NCI-H2081 (cell line): ENCODE data around the gene LRRC2.
"Not testable (repeated sequence)": the region's sequence is repeated elsewhere in the genome, so short reads cannot be mapped to it uniquely, and the experiment has no call there.

Experiments
- DNase-seq, 2 experiments: peaks; one replicate each; lab custom pipeline; 2025; lab: John Stamatoyannopoulos, UW

The LRRC2 gene

DNA sequence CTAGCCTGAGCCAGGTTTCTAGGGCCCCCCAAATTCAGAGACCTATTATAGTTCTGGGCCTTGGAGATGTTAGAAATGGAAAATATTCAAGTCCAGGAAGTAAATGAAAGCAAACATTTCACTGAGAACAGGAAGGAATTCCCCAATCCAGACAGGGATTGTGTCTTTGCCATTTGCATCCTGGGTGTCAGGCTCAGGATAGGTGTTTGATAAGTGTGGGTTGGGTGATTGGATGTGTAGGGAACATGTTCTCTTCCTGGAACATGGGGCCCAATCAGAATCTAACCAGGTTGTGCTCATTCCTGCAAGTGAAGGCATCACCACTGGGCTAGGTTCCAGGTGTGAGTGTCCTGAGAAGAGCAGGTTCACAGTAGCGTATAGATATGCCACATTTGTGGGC lies 14.6 kb upstream of the LRRC2 start:
- no peak for DNase-seq

DNA sequence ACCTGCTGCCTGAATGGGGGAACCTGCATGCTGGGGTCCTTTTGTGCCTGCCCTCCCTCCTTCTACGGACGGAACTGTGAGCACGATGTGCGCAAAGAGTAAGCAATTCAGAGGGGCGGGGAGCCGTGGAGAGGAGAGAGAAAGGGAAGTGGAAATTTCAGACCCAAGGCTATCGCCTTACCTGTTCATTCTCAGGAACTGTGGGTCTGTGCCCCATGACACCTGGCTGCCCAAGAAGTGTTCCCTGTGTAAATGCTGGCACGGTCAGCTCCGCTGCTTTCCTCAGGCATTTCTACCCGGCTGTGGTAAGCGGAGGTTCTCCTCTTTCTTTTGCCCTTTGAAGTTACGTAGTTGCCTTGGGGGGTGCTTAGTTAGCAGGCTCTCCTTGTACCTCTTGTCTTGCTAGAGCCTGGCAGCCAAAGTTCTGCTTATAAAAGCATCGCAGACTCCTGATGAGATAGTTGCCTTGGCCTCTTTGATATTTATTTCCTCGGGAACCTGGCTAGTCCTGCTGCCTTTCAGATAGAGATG lies 13.7 kb upstream of the LRRC2 start:
- DNase-seq: no peak

DNA sequence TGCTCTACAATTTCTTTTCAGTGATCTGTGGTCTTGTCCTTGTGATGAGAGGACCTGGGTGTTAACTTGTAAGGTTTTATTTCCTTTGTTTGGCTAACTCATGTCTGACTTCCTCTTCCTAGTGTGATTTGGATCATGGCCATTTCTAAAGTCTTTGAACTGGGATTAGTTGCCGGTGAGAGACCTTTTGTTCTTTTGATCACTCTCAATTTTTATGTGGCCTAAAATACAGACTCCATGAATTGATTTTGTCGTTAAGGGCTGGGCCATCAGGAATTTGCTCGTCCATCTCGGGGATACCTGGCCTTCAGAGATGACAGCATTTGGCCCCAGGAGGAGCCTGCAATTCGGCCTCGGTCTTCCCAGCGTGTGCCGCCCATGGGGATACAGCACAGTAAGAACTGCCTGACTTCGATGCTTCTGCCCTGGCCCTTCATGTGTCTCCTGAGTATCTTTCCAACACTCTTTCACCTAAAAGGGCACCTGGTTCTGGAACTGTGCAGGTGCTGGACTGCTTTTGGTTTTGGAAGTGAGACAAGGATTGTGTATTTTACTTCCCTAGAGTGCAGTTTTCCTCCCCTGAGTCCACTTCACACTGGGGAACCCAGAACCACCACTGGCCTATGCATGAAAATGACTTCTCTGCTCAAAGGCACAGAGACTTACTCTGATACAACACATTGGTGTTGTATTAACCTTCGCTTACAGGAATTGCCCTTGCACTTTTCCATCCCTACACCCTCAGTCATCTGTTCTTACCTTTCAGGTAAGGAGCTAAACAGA lies 13.1 kb upstream of the LRRC2 start:
- peak in 1 of 2 experiments; percentile 61 for DNase-seq

DNA sequence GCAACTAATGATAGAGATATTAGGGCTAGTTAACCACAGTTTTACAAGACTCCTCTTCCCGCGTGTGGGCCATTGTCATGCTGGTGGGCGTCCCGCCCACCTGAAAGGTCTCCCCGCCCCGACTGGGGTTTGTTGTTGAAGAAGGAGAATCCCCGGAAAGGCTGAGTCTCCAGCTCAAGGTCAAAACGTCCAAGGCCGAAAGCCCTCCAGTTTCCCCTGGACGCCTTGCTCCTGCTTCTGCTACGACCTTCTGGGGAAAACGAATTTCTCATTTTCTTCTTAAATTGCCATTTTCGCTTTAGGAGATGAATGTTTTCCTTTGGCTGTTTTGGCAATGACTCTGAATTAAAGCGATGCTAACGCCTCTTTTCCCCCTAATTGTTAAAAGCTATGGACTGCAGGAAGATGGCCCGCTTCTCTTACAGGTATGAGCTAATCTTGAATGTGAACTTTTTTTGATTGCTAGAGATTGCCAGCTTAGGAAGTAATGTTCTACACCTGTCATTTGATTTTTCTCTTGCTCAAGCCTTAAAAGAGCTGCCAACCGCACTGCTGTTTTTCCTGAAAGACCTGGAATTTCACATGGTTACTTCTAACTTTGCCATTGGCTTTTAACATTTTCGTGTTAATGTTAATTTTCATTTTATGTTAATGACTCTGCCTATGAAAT lies 11.6 kb upstream of the LRRC2 start:
- not testable (repeated sequence) for DNase-seq

GRCh38 chr3:46576879-46577278 lies 10.8 kb upstream of the LRRC2 start:
- no peak for DNase-seq

DNA sequence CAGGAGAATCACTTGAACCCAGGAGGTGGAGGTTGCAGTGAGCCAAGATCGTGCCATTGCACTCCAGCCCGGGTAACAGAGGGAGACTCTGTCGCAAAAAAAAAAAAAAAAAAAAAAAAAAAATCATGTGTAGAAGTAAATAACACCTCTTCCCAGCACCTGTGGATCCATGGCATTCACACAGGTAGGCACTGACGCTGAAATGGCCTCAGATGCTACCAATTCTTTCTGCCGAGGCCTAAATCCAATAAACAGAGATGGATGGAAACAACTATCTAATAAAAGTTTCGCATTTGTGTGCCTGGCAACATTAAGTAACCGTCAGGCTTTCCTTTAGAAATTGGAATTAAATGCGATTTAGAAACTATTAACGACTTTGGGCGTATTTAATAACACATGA lies 10.3 kb upstream of the LRRC2 start:
- no peak for DNase-seq

- DNase-seq: no peak
These were observed 9.6 kb upstream of the LRRC2 start for GRCh38 chr3:46575577-46576222.

- DNase-seq: no peak
These were observed 8.9 kb upstream of the LRRC2 start for GRCh38 chr3:46574881-46575576.

GRCh38 chr3:46574243-46574646 lies 8.1 kb upstream of the LRRC2 start:
- no peak for DNase-seq

GRCh38 chr3:46573701-46574100 lies 7.6 kb upstream of the LRRC2 start:
- no peak for DNase-seq

GRCh38 chr3:46571684-46572083 lies 5.6 kb upstream of the LRRC2 start:
- no peak for DNase-seq

- no peak for DNase-seq
These were observed 479 bp downstream of the LRRC2 start for GRCh38 chr3:46565607-46566039.

DNA sequence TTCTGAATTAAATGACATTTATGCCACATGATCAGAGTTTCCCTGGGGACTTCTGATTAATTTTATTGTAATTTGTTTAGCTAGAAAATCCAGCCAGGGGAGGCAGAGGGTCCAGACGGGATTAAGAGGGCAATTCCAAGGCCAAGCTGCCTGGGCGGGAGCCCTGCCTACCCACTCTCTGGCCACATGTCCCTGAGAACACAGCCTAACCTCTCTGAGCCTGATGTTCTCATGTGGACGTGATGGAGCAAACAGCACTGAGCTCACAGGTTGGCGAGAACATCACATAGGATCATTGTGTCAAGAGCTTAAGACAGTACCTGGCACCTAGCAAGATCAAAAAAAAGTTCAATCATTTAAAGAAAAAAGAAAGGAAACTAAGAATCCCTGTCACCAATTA lies 1.0 kb downstream of the LRRC2 start:
- no peak for DNase-seq

DNA sequence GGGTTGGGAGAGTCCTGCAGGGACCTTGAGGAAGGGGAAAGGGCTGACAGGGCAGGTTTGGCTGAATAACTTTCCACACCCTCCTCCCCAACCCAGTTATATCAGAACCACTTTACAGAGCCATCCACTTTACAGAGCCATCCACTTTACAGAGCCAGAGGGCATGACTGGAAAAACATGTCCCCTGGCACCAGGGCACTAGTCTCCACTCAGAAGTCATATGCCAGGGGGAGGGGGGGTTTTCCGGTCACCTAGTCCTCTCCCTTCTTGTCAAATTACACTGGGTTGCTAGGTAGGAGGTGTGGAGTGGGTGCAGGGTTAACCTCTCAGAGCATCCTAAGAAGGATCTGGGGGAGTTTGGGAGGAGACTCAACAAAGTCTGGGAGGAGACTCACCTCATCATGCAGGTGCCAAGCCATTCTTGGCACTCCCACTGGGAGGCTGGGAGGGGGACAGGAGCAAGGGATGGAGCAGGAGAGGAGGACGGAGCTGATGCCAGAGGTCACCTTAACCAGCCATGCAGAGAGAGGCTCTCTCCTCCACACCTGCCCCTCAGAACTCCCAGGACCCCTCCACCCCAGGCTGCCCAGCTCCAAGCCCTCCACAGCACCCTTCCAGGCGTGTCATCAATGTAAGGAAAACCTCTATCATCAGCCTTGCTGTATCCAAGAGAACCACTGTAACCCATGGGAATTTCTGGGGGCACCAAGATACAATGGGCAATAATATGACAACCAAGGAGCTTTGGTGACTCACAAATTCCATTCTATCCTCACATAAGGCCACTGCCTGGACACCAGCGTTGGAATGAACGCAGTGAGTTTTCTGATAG lies 1.7 kb downstream of the LRRC2 start:
- DNase-seq: no peak

DNA sequence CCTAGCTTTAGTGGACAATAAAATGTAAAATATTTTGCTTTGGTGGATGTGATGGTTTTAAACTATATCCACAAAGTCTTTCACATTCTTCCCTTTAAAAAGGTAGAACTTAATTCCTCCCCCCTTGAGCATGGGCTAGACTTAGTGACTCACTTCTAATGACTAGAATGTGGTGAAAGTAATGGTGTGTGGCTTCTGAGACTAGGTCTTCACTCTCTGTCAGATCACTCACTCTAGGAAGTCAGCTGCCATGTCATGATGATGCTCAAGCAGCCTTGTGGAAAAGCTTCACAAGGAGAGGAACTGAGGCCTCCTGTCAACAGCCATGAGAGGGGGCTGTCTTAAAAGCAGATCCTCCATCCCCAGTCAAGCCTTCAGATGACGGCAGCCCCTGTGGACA lies 4.2 kb downstream of the LRRC2 start:
- no peak for DNase-seq

DNA sequence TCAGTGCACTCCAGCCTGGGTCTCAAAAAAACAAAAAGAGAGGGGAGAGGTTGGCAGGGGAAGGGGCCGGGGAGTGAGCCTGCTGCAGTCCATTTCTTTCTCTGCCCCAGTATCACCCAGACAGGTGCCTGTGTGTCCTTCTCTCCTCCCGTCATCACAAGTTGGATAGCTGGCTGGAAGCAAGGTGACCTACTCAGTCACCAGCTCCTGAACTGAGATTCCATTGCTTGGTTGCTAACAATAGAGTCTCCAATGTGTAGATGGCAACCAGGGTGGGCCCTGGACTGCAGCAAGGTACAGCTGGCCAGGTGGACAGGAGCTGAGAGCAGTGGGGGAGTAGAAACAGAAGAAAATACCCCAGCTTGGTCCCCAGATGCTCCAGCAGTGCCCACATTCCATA lies 4.6 kb downstream of the LRRC2 start:
- DNase-seq: no peak

DNA sequence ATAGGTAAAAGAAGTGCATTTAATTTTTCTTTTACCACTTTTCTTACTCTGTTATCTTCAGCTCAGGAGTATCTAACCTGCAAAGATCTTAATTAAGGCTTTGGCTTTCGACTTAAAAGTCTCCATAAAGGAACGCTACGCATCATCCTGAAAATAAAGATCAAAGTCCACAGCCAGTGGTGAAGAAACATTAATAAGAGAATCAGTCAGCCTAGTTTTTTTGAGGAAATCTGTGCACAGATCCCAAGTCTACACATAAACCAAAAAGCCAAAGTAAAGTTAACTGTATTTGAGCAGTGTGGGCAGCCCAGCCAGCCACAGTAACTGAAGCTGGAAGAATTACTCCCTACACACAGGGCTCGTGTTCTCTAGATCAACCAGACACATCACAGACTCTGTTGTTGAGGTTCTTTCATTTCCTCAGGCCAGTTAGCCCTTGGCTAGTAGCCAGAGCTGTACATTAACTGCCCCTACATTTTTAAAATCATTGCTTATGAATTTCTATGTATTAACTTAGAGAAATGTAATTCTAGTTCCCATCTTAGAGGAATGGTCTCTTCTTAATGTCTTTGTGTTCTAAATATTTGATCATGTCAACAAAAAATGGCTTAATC lies 6.9 kb downstream of the LRRC2 start:
- DNase-seq: no peak

DNA sequence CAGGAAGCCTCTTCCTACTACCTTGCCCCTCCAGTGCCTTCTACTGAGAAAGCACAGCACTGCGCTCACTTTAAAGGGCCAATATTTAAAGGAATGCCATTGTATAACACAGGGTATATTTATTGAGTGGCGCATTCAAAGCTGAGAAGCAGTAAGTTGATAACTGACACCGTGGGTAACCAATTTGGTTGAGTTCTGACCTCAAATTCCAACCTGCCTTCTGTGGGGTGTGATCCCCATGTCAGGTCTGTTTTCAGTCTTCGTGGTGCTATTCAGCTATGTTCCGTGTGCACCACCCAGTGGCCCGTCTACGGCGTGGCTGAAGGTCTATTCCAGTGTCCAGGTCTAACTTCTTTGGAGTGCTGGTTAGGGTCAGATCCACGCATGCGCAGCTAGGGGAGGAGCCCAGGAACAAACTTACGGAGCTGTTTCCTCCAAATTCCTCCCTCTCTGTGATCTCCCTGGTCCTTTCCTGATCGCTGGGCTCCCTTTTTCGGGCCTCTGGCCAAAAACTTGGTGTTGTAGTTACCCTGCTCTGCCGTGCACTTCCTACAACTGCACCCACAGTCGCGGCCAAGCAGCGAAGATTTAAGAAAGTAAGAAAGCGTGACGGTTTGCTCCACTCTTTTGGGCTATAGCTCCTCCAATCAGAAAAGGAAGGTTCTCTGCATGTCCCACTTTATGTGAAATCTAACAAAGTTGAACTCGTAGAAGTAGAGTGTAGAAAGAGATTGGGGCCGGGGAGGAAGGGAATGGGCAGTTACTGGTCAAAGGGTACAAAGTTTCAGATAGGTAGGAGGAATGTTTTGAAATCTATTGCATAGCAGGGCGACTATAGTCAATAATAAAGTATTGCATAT lies 7.7 kb downstream of the LRRC2 start:
- no peak for DNase-seq

DNA sequence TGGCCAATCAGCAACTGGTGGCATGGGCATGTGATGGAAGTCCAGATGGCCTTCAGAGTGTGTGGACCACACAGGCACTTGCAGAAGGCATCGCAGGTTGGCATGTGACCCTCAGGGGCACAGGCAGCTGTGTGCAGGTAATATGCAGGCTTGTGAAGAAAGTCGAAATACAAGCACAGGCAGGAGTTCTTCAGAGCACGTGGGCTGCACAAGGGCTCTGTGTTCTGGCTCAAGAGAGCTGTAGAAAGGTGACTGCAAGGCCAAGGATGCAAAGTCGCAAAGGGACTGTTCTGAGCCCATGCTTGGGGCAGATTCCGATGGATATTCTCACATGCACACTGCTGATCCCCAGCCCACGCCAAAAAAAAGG lies 8.3 kb downstream of the LRRC2 start:
- DNase-seq: no peak

GRCh38 chr3:46553154-46553553 lies 12.9 kb downstream of the LRRC2 start:
- DNase-seq: no peak
